HL-60 (cell line): ENCODE measurements around the gene CCNY.

ENCODE experiments used
- POLR2AphosphoS5 ChIP-seq: IDR thresholded peaks from 2 replicates; pipeline ENCODE4 v1.6.1; 2012; ENCODE audit warnings: low read depth
- REST ChIP-seq: IDR thresholded peaks from 2 replicates; pipeline ENCODE4 v1.6.1; 2012; ENCODE audit warnings: low read depth; ENCODE audit not compliant: insufficient replicate concordance
- SPI1 ChIP-seq: IDR thresholded peaks from 2 replicates; pipeline ENCODE4 v1.6.1; 2012; ENCODE audit warnings: low read depth, mild to moderate bottlenecking, borderline replicate concordance
- TF ChIP-seq, protein P1 (sequence below): IDR thresholded peaks from one replicate; pipeline ENCODE4 v1.5.1; 2011; ENCODE audit warnings: low read length, control low read depth, inconsistent platforms; ENCODE audit not compliant: insufficient read depth

- TF ChIP-seq, protein P1, sequence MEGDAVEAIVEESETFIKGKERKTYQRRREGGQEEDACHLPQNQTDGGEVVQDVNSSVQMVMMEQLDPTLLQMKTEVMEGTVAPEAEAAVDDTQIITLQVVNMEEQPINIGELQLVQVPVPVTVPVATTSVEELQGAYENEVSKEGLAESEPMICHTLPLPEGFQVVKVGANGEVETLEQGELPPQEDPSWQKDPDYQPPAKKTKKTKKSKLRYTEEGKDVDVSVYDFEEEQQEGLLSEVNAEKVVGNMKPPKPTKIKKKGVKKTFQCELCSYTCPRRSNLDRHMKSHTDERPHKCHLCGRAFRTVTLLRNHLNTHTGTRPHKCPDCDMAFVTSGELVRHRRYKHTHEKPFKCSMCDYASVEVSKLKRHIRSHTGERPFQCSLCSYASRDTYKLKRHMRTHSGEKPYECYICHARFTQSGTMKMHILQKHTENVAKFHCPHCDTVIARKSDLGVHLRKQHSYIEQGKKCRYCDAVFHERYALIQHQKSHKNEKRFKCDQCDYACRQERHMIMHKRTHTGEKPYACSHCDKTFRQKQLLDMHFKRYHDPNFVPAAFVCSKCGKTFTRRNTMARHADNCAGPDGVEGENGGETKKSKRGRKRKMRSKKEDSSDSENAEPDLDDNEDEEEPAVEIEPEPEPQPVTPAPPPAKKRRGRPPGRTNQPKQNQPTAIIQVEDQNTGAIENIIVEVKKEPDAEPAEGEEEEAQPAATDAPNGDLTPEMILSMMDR: no peak
- TF ChIP-seq REST: no peak
- TF ChIP-seq POLR2AphosphoS5: no peak
- no peak for TF ChIP-seq SPI1
Measured at GRCh38 chr10:35427543-35427942, 91.2 kb downstream of the CCNY start.
